ENCODE results near the gene PTDSS2. TPM values are rescaled to one million over a fixed set of nuclear protein-coding genes. Genes with fewer than 3 reads are reported as not detected.

The PTDSS2 gene
- total and polyA plus RNA-seq, 9 of the 15 experiments (the other 6 are each of a cell fraction or from before 2014, with no cell fraction given): 0.45 to 53.9 (median 17.2) TPM

DNA sequence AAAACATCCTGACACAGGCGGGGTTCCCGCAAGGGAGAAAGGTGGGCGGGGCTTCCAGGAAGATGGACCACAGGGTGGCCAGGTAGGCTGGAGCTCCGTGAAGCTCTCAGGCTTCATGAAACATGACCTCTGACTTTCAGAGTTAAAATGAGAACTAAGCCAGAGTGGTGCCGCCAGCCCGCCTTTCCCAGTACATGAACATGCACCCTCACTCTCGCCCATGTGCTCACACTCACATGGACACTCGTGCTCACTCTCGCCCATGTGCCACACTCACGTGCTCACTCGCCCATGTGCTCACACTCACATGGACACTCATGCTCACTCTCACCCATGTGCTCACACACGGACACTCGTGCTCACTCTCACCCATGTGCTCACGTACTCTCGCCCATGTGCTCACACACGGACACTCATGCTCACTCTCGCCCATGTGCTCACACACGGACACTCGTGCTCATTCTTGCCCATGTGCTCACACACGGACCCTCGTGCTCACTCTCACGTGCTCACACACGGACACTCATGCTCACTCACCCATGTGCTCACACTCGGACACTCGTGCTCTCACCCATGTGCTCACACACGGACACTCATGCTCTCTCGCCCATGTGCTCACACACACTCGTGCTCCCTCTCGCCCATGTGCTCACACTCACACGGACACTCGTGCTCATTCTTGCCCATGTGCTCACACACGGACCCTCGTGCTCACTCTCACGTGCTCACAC, 46.9 kb downstream of the PTDSS2 start (continued):
- TF ChIP-seq, protein P1, sequence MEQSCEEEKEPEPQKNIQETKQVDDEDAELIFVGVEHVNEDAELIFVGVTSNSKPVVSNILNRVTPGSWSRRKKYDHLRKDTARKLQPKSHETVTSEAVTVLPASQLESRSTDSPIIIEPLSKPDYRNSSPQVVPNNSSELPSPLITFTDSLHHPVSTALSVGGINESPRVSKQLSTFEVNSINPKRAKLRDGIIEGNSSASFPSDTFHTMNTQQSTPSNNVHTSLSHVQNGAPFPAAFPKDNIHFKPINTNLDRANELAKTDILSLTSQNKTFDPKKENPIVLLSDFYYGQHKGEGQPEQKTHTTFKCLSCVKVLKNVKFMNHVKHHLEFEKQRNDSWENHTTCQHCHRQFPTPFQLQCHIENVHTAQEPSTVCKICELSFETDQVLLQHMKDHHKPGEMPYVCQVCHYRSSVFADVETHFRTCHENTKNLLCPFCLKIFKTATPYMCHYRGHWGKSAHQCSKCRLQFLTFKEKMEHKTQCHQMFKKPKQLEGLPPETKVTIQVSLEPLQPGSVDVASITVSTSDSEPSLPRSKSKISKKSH (CRISPR knock-in tag; IDR thresholded peaks at IDR 0.05): no peak
- TF ChIP-seq TAF15 (IDR thresholded peaks at IDR 0.05; ENCODE audit: low read depth, low read length): no peak
- no peak for TF ChIP-seq SMARCB1 (IDR thresholded peaks at IDR 0.05; ENCODE audit: insufficient read length, low read depth)
- TF ChIP-seq MAZ (CRISPR knock-in tag; conservative IDR thresholded peaks at IDR 0.05 in 1 of 2, IDR thresholded peaks at IDR 0.05 in 1 of 2): no peak
- TF ChIP-seq JUNB (CRISPR knock-in tag; conservative IDR thresholded peaks at IDR 0.05): no peak
- no peak for TF ChIP-seq RBM39 (optimal IDR thresholded peaks at IDR 0.05; ENCODE audit: low read depth, low read length)
- no peak for TF ChIP-seq MBD2 (IDR thresholded peaks at IDR 0.05; ENCODE audit: borderline replicate concordance, low read depth)
- TF ChIP-seq ZNF384 (IDR thresholded peaks at IDR 0.05; ENCODE audit: low read depth, low read length): no peak
- no peak for TF ChIP-seq SAFB (IDR thresholded peaks at IDR 0.05; ENCODE audit: borderline replicate concordance, low read depth, low read length)
- TF ChIP-seq FOXK1 (CRISPR knock-in tag; IDR thresholded peaks at IDR 0.05; ENCODE audit: borderline replicate concordance): no peak
- no peak for TF ChIP-seq ZNF274 (IDR thresholded peaks at IDR 0.05; ENCODE audit: borderline replicate concordance, low read depth, low read length)
- TF ChIP-seq, protein P2, sequence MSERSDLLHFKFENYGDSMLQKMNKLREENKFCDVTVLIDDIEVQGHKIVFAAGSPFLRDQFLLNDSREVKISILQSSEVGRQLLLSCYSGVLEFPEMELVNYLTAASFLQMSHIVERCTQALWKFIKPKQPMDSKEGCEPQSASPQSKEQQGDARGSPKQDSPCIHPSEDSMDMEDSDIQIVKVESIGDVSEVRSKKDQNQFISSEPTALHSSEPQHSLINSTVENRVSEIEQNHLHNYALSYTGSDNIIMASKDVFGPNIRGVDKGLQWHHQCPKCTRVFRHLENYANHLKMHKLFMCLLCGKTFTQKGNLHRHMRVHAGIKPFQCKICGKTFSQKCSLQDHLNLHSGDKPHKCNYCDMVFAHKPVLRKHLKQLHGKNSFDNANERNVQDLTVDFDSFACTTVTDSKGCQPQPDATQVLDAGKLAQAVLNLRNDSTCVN (CRISPR knock-in tag; IDR thresholded peaks at IDR 0.05): no peak
- TF ChIP-seq DNMT1 (IDR thresholded peaks at IDR 0.05): no peak
- no peak for TF ChIP-seq ZNF134 (CRISPR knock-in tag; conservative IDR thresholded peaks at IDR 0.05)
- no peak for TF ChIP-seq SMC3 (conservative IDR thresholded peaks at IDR 0.05; ENCODE audit: insufficient read depth, low read depth, low read length)
- TF ChIP-seq ZNF431 (CRISPR knock-in tag; IDR thresholded peaks at IDR 0.05): peak; percentile 32; the same call in 1 of the 2 replicates
- TF ChIP-seq SMAD2 (IDR thresholded peaks at IDR 0.05; ENCODE audit: low read depth, low read length): no peak
- TF ChIP-seq, protein P3, sequence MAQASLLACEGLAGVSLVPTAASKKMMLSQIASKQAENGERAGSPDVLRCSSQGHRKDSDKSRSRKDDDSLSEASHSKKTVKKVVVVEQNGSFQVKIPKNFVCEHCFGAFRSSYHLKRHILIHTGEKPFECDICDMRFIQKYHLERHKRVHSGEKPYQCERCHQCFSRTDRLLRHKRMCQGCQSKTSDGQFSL (CRISPR knock-in tag; IDR thresholded peaks at IDR 0.05): peak; percentile 12; the same call in 1 of the 2 replicates
- TF ChIP-seq, protein P3 (tag; IDR thresholded peaks at IDR 0.05): no peak
- no peak for TF ChIP-seq E2F3 (CRISPR knock-in tag; IDR thresholded peaks at IDR 0.05)
- TF ChIP-seq ZNF217 (CRISPR knock-in tag; IDR thresholded peaks at IDR 0.05): no peak
- TF ChIP-seq RCOR1 (IDR thresholded peaks at IDR 0.05; ENCODE audit: borderline replicate concordance in 1 of 2, low read depth in 2 of 2, low read length in 2 of 2): no peak
- TF ChIP-seq MLX (CRISPR knock-in tag; conservative IDR thresholded peaks at IDR 0.05): no peak
- TF ChIP-seq SRSF1 (IDR thresholded peaks at IDR 0.05; ENCODE audit: low read depth, low read length): no peak
- no peak for TF ChIP-seq RNF2 (IDR thresholded peaks at IDR 0.05)
- TF ChIP-seq YBX1 (IDR thresholded peaks at IDR 0.05): no peak
- TF ChIP-seq PHF21A (IDR thresholded peaks at IDR 0.05; ENCODE audit: borderline replicate concordance, low read depth): no peak
